Parathyroid adenoma (tissue), 2 donors: ENCODE results near the gene PCDHA1.
"Not testable (repeated sequence)": the region's sequence is repeated elsewhere in the genome, so short reads cannot be mapped to it uniquely, and the experiment has no call there.

Experiments used
- H2AFZ ChIP-seq: fragments of 300-600 bp; sonication (generic); one replicate; pipeline ENCODE4 v1.7.0; 2017; ENCODE audit warnings: antibody characterized with exemption, mild to moderate bottlenecking
- H3K27ac ChIP-seq: fragments of 300-600 bp; sonication (generic); one replicate; pipeline ENCODE4 v1.7.0; 2017
- H3K27me3 ChIP-seq: fragments of 300-600 bp; sonication (generic); one replicate; pipeline ENCODE4 v1.7.0; 2017; ENCODE audit warnings: low read length; ENCODE audit not compliant: control insufficient read depth, insufficient read depth
- H3K36me3 ChIP-seq: fragments of 300-600 bp; sonication (generic); one replicate; pipeline ENCODE4 v1.7.0; 2017; ENCODE audit warnings: low read length; ENCODE audit not compliant: control insufficient read depth, insufficient read depth
- H3K4me1 ChIP-seq: fragments of 300-600 bp; sonication (generic); one replicate; pipeline ENCODE4 v1.7.0; 2017; ENCODE audit warnings: control low read depth
- H3K4me2 ChIP-seq: fragments of 300-600 bp; sonication (generic); one replicate; pipeline ENCODE4 v1.7.0; 2017; ENCODE audit warnings: low read length
- H3K4me3 ChIP-seq: fragments of 300-600 bp; sonication (generic); one replicate; pipeline ENCODE4 v1.7.0; 2017; ENCODE audit warnings: low read depth, low read length
- H3K79me2 ChIP-seq: fragments of 300-600 bp; sonication (generic); one replicate; pipeline ENCODE4 v1.7.0; 2017; ENCODE audit warnings: control low read depth
- H3K9ac ChIP-seq: fragments of 300-600 bp; sonication (generic); one replicate; pipeline ENCODE4 v1.7.0; 2017; ENCODE audit warnings: mild to moderate bottlenecking
- H3K9me3 ChIP-seq: fragments of 300-600 bp; sonication (generic); one replicate; pipeline ENCODE4 v1.7.0; 2017; ENCODE audit warnings: low read length; ENCODE audit not compliant: control insufficient read depth
- CTCF ChIP-seq: fragments of 300-600 bp; sonication (generic); IDR thresholded peaks from one replicate; pipeline ENCODE4 v1.7.0; 2017; ENCODE audit warnings: antibody characterized with exemption, mild to moderate bottlenecking
- donor health status: primary hyperparathyroidism.

PCDHA1 gene

GRCh38 chr5:140764177-140764973, 21.6 kb upstream of the PCDHA1 start:
- Histone ChIP-seq H3K27me3 (no peaks in the 10 kb centered on the region), H3K9ac (no peak overlapping the region), H2AFZ (no peak overlapping the region), H3K4me3 (no peak overlapping the region), H3K9me3 (peaks cover 3% of the 10 kb centered on the region), H3K36me3 (no peaks in the 10 kb centered on the region), H3K4me2 (no peak overlapping the region), H3K79me2 (no peaks in the 10 kb centered on the region), H3K27ac (no peak overlapping the region), H3K4me1 (no peaks in the 10 kb centered on the region)
- no peak for TF ChIP-seq CTCF

- Histone ChIP-seq H3K9ac (no peak overlapping the region), H3K79me2 (no peaks in the 10 kb centered on the region), H3K27me3 (no peaks in the 10 kb centered on the region), H3K27ac (no peak overlapping the region), H3K4me2 (no peak overlapping the region), H3K4me1 (no peaks in the 10 kb centered on the region), H3K4me3 (no peak overlapping the region), H2AFZ (no peak overlapping the region), H3K36me3 (no peaks in the 10 kb centered on the region), H3K9me3 (peaks cover 3% of the 10 kb centered on the region)
- TF ChIP-seq CTCF = no peak
Observed at GRCh38 chr5:140767444-140767843, 18.5 kb upstream of the PCDHA1 start.

- Histone ChIP-seq H3K4me1 (no peaks in the 10 kb centered on the region), H3K36me3 (peaks cover 2% of the 10 kb centered on the region), H3K4me2 (no peak overlapping the region), H3K9ac (no peak overlapping the region), H3K9me3 (no peaks in the 10 kb centered on the region), H3K79me2 (no peaks in the 10 kb centered on the region), H2AFZ (no peak overlapping the region), H3K27me3 (no peaks in the 10 kb centered on the region), H3K27ac (no peak overlapping the region), H3K4me3 (no peak overlapping the region)
- TF ChIP-seq CTCF = no peak
Observed at GRCh38 chr5:140780512-140780911, 5.4 kb upstream of the PCDHA1 start.

GRCh38 chr5:140787422-140787821, 1.5 kb downstream of the PCDHA1 start:
- H3K79me2 ChIP-seq, H3K27me3 ChIP-seq, H2AFZ ChIP-seq, H3K4me1 ChIP-seq, H3K36me3 ChIP-seq, H3K9me3 ChIP-seq, H3K4me2 ChIP-seq, H3K9ac ChIP-seq, H3K27ac ChIP-seq, H3K4me3 ChIP-seq: not testable (repeated sequence)

GRCh38 chr5:140787849-140788504, 2.0 kb downstream of the PCDHA1 start:
- not testable (repeated sequence) for H3K4me3 ChIP-seq, H2AFZ ChIP-seq, H3K9ac ChIP-seq, H3K27me3 ChIP-seq, H3K36me3 ChIP-seq, H3K27ac ChIP-seq, H3K9me3 ChIP-seq, H3K4me2 ChIP-seq, H3K4me1 ChIP-seq, H3K79me2 ChIP-seq
